Parathyroid adenoma (tissue), 2 donors: Measurements from ENCODE around the gene FOXA2.

Experiments
- H2AFZ ChIP-seq: fragments of 300-600 bp; sonication (generic); one replicate; pipeline ENCODE4 v1.7.0; 2017; ENCODE audit warnings: antibody characterized with exemption, mild to moderate bottlenecking
- H3K27ac ChIP-seq: fragments of 300-600 bp; sonication (generic); one replicate; pipeline ENCODE4 v1.7.0; 2017
- H3K27me3 ChIP-seq: fragments of 300-600 bp; sonication (generic); one replicate; pipeline ENCODE4 v1.7.0; 2017; ENCODE audit warnings: low read length; ENCODE audit not compliant: control insufficient read depth, insufficient read depth
- H3K36me3 ChIP-seq: fragments of 300-600 bp; sonication (generic); one replicate; pipeline ENCODE4 v1.7.0; 2017; ENCODE audit warnings: low read length; ENCODE audit not compliant: control insufficient read depth, insufficient read depth
- H3K4me1 ChIP-seq: fragments of 300-600 bp; sonication (generic); one replicate; pipeline ENCODE4 v1.7.0; 2017; ENCODE audit warnings: control low read depth
- H3K4me2 ChIP-seq: fragments of 300-600 bp; sonication (generic); one replicate; pipeline ENCODE4 v1.7.0; 2017; ENCODE audit warnings: low read length
- H3K4me3 ChIP-seq: fragments of 300-600 bp; sonication (generic); one replicate; pipeline ENCODE4 v1.7.0; 2017; ENCODE audit warnings: low read depth, low read length
- H3K79me2 ChIP-seq: fragments of 300-600 bp; sonication (generic); one replicate; pipeline ENCODE4 v1.7.0; 2017; ENCODE audit warnings: control low read depth
- H3K9ac ChIP-seq: fragments of 300-600 bp; sonication (generic); one replicate; pipeline ENCODE4 v1.7.0; 2017; ENCODE audit warnings: mild to moderate bottlenecking
- H3K9me3 ChIP-seq: fragments of 300-600 bp; sonication (generic); one replicate; pipeline ENCODE4 v1.7.0; 2017; ENCODE audit warnings: low read length; ENCODE audit not compliant: control insufficient read depth
- TF ChIP-seq, protein P1 (sequence below): fragments of 300-600 bp; sonication (generic); IDR thresholded peaks from one replicate; pipeline ENCODE4 v1.7.0; 2017; ENCODE audit warnings: antibody characterized with exemption, mild to moderate bottlenecking
- donor health status: primary hyperparathyroidism.

FOXA2 gene

DNA sequence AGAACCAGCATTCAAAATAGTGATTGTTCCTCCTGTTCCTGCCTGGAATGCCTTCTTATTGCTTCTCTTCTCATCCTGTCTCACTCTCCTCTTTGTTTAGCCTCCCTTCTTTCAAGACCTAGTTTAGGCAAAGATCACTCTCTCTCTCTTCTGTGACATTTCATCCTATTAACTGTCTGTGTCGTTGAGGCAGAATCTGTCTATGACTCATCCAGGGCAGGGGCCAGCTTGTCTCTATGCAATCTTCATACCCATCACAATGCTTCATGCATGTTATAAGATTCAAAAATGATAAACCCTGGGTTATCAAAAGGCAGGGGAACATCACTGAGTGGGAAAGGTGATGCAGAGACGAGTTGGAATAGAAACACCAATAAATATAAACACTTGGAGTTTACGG, 32.2 kb upstream of the FOXA2 start:
- Histone ChIP-seq H3K36me3 (no peaks in the 10 kb centered on the region), H3K27ac (no peak overlapping the region)
- TF ChIP-seq, protein P1, sequence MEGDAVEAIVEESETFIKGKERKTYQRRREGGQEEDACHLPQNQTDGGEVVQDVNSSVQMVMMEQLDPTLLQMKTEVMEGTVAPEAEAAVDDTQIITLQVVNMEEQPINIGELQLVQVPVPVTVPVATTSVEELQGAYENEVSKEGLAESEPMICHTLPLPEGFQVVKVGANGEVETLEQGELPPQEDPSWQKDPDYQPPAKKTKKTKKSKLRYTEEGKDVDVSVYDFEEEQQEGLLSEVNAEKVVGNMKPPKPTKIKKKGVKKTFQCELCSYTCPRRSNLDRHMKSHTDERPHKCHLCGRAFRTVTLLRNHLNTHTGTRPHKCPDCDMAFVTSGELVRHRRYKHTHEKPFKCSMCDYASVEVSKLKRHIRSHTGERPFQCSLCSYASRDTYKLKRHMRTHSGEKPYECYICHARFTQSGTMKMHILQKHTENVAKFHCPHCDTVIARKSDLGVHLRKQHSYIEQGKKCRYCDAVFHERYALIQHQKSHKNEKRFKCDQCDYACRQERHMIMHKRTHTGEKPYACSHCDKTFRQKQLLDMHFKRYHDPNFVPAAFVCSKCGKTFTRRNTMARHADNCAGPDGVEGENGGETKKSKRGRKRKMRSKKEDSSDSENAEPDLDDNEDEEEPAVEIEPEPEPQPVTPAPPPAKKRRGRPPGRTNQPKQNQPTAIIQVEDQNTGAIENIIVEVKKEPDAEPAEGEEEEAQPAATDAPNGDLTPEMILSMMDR, result no peak

GRCh38 chr20:22615425-22615824, 31.1 kb upstream of the FOXA2 start:
- Histone ChIP-seq H3K4me1 (no peaks in the 10 kb centered on the region), H3K4me3 (no peak overlapping the region), H3K9me3 (no peaks in the 10 kb centered on the region), H2AFZ (no peak overlapping the region), H3K27me3 (no peaks in the 10 kb centered on the region), H3K79me2 (no peaks in the 10 kb centered on the region), H3K27ac (no peak overlapping the region), H3K36me3 (no peaks in the 10 kb centered on the region), H3K4me2 (no peak overlapping the region), H3K9ac (no peak overlapping the region)
- TF ChIP-seq, protein P1, result no peak

More for the DNA sequence above, 32.2 kb upstream of the FOXA2 start:
- no peak overlapping the region for H3K4me2 ChIP-seq
- no peaks in the 10 kb centered on the region for H3K27me3 ChIP-seq
- no peak overlapping the region for H3K9ac ChIP-seq
- H3K9me3 ChIP-seq, result no peaks in the 10 kb centered on the region
- H3K4me3 ChIP-seq, result no peak overlapping the region
- no peaks in the 10 kb centered on the region for H3K4me1 ChIP-seq
- H3K79me2 ChIP-seq, result no peaks in the 10 kb centered on the region
- H2AFZ ChIP-seq, result no peak overlapping the region

DNA sequence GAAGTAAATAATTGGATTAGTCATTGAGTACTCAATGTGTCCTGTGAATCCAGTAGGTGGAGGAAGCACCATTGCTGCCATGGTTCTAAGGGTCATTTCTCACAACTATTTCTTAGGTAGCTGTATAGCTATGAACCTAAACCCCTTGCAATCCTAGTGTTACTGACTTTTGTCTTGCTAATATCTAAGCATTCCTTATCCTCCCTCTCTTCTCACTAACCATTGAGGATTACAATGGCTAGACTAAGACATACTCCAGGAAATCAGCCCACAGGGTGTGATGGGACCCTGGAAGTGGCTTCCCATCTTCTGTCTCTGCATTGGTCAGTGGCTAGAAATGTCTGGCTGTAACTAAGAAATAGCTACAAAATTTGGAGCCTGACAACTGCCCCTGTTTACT, 27.3 kb upstream of the FOXA2 start:
- no peak overlapping the region for H3K9ac ChIP-seq
- no peaks in the 10 kb centered on the region for H3K9me3 ChIP-seq
- H3K4me1 ChIP-seq, result no peaks in the 10 kb centered on the region
- no peak overlapping the region for H3K27ac ChIP-seq
- no peaks in the 10 kb centered on the region for H3K27me3 ChIP-seq
- H3K79me2 ChIP-seq, result no peaks in the 10 kb centered on the region
- TF ChIP-seq, protein P1, result no peak
- H3K4me2 ChIP-seq, result no peak overlapping the region
- H3K36me3 ChIP-seq, result no peaks in the 10 kb centered on the region
- H3K4me3 ChIP-seq, result no peak overlapping the region
- H2AFZ ChIP-seq, result no peak overlapping the region

DNA sequence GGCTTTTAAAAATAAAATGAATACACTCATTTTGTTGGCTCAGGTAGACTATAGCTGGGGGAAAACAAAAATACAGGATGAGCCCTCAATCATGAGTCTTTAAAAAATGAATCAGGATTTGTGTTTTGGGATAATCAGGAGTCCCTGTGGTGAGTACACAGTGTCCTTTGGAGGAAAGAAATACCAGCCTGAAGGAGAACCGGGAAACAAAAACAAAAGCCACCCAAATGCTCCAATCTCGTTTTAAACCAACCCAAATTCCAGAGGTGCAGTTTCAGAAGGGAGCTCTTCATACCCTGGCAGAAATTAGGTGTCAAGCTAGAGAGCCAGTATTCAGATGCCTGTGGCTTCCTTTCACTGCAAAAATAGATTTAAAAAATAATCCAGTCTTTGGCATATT, 23.3 kb upstream of the FOXA2 start:
- Histone ChIP-seq H3K9me3 (no peaks in the 10 kb centered on the region), H3K4me1 (no peaks in the 10 kb centered on the region), H3K36me3 (no peaks in the 10 kb centered on the region), H3K9ac (no peak overlapping the region), H3K4me2 (no peak overlapping the region), H3K79me2 (no peaks in the 10 kb centered on the region), H2AFZ (no peak overlapping the region), H3K27me3 (no peaks in the 10 kb centered on the region), H3K27ac (no peak overlapping the region), H3K4me3 (no peak overlapping the region)
- TF ChIP-seq, protein P1, result no peak

- no peak overlapping the region for H3K4me2 ChIP-seq
- H3K9me3 ChIP-seq, result no peaks in the 10 kb centered on the region
- no peaks in the 10 kb centered on the region for H3K36me3 ChIP-seq
- H3K9ac ChIP-seq, result no peak overlapping the region
- H3K4me1 ChIP-seq, result no peaks in the 10 kb centered on the region
- no peak overlapping the region for H2AFZ ChIP-seq
- TF ChIP-seq, protein P1, result no peak
- H3K79me2 ChIP-seq, result no peaks in the 10 kb centered on the region
- no peaks in the 10 kb centered on the region for H3K27me3 ChIP-seq
- H3K4me3 ChIP-seq, result no peak overlapping the region
- H3K27ac ChIP-seq, result no peak overlapping the region
Measured at GRCh38 chr20:22604815-22605214, 20.4 kb upstream of the FOXA2 start.
